Measurements from ENCODE around the gene MT1F. TPM values are rescaled to one million over a fixed set of nuclear protein-coding genes. Genes with fewer than 3 reads are reported as not detected.
"Not testable (repeated sequence)": the region's sequence is repeated elsewhere in the genome, so short reads cannot be mapped to it uniquely, and the experiment has no call there.

Gene MT1F
- total RNA-seq, 1 donor from 2014 or later = 11.0 TPM

DNA sequence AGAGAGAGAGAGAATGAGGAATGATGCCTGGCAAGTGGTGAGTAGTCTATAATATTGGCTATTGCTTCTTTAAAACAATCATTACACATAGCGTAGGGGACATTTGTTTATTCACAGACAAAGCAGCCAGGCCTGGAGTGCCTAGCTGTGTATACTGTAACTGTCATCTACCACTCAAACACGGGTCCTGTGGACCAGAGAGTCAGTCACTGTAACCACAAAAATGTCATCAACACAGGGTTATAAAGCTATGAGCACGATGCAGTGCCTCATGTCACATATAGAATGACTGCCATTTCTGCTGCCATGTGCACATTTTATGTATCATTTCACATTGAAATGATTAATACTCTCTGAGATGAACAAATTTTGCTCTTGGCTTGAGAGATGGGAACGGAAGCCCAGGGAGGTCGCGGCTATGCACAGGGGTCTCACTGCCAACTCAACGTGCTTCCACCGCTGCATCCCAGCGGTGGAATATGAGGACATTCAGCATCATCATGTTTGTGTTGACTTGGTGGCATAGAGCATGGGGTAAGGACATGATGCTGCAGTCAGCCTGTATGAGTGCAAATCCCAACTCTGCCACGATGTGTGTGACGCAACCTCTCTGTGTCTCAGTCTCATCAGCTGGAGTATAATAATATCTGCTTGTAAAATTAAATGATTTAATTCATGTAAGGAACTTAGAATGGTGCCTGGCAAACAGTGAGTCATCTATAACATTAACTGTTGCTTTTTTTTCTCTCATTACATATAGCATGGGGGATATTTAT is 15.2 kb downstream of the MT1F start:
- DNase-seq (ENCODE audit: low read depth) = no peak

DNA sequence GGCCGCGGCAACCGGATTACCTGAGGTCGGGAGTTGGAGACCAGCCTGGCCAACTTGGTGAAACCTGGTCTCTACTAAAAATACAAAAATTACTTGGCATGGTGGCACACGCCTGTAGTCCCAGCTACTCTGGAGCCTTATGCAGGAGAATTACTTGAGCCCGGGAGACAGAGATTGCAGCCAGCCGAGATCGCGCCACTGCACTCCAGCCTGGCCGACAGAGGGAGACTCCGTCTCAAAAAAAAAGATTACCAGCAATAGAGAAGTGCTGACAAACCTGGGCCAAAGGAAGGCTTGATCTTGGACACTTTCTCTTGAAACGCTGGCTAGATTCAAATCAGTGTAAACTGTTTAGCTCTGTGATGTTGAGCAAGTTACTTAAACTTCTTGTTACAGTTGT is 16.2 kb downstream of the MT1F start:
- DNase-seq (ENCODE audit: low read depth) = peak; percentile 44

- not testable (repeated sequence) for DNase-seq (ENCODE audit: low read depth)
These were observed 16.8 kb downstream of the MT1F start for GRCh38 chr16:56674570-56674969.

- no peak for DNase-seq (ENCODE audit: low read depth)
These were observed 18.0 kb downstream of the MT1F start for GRCh38 chr16:56675685-56676210.

DNA sequence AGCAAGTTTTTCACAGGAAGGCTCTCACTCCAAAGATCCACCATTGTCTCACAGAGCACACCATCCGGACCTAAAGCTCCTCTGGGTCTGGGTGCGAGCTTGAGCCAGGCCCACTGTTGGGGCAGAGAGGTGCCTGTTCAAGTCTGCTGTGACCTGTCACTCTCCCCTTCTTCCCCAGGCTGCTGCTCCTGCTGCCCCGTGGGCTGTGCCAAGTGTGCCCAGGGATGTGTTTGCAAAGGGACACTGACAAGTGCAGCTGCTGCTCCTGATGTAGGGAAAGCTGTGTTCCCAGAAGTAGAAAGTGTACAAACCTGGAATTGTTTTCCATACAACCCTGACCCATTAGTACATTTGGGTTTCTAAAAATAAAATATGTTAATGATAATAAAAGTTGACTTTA is 19.7 kb downstream of the MT1F start:
- DNase-seq (ENCODE audit: low read depth) = no peak

GRCh38 chr16:56679078-56679730 is 21.4 kb downstream of the MT1F start:
- no peak for DNase-seq (ENCODE audit: low read depth)

- no peak for DNase-seq (ENCODE audit: low read depth)
These were observed 22.1 kb downstream of the MT1F start for GRCh38 chr16:56679818-56680217.

DNA sequence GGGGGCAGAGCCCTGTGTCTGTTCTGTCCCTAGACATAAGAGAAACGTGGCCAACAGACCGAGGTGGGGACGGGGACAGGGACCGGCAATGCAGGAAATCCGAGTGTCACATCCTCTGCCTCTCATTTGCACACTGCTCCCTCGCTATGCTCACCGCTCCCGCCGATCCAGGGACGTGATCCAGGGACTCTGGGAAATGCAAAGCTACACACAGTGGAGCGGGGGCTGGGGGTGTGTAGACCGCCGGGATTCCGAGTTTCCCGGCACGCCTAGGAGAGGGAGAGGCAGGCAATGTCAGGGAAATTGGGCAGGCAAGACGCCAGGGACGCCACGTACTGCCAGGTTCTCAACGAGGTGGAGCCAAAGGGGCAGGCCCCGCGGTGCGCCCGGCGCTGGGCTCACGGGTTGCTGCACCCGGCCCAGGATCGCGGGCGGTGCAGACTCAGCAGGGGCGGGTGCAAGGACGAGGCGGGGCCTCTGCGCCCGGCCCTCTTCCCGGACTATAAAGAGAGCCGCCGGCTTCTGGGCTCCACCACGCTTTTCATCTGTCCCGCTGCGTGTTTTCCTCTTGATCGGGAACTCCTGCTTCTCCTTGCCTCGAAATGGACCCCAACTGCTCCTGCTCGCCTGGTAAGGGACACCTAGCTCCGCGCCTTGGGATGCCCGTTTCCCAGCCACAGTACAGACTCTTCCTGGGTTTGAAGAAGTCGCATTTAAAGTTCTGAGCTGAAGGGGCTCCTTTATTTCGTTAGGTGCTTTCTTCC is 24.4 kb downstream of the MT1F start, which contains the start of gene MT1X:
MT1X (plus strand) TSS at position 532 of the 764 bp plus-strand sequence; CDS start at position 603, 71 bp downstream.
- peak; percentile 78 for DNase-seq (ENCODE audit: low read depth)

DNA sequence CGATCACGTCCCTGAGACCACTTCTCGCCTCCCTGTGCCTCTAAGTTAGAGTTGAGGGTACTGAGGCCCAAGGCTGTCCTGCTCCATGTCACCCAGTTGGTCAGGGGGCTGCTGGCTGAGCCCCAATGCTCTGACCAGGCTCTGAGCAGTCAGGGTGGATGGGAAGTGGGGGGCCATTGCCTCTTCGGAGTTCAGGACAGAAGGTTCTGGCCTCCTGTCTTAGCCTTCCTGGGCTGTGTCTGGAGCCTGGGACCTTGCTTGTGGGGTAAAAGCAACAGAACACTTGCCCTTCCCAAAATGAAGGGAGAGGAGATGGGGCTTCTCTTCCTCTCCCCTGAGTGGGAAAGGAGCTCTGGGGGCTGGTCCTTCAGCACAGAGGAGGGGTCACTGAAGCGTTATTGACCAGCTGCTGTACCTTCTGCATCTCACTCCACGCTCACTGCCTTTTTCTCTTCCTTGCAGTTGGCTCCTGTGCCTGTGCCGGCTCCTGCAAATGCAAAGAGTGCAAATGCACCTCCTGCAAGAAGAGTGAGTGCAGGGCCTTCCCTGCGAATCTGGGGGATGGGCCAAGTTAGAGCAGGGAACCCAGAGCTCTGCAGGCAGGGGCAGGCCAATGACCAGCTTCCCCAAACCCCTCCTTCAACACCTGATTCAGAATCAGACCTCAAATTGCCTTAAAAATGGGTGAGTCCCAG is 25.1 kb downstream of the MT1F start:
- DNase-seq (ENCODE audit: low read depth) = no peak

- no peak for DNase-seq (ENCODE audit: low read depth)
These were observed 25.8 kb downstream of the MT1F start for GRCh38 chr16:56683424-56684172.

GRCh38 chr16:56684256-56684925 is 26.6 kb downstream of the MT1F start:
- DNase-seq (ENCODE audit: low read depth) = peak; percentile 35

GRCh38 chr16:56684926-56685590 is 27.3 kb downstream of the MT1F start:
- DNase-seq (ENCODE audit: low read depth) = peak; percentile 32

GRCh38 chr16:56686758-56687157 is 29.0 kb downstream of the MT1F start:
- DNase-seq (ENCODE audit: low read depth) = no peak

DNA sequence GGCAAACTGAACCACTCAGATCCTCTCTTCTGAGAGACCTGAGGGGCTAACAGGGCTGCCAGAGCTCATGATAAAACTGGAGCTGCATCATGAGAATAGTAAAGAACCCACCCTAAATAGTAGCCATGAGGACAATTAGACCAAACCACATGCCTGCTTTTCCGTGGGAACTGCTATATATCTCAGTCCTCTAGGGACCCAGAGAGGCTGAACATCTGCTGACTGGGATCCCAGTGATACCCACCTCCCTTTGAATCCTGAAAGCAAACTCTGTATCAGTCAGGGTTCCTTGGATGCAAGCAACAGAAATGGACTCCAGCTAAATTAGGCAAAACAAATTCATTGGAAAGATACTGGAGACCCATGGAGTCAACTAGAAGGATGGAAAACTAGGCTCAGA is 31.0 kb downstream of the MT1F start:
- DNase-seq (ENCODE audit: low read depth) = no peak

DNA sequence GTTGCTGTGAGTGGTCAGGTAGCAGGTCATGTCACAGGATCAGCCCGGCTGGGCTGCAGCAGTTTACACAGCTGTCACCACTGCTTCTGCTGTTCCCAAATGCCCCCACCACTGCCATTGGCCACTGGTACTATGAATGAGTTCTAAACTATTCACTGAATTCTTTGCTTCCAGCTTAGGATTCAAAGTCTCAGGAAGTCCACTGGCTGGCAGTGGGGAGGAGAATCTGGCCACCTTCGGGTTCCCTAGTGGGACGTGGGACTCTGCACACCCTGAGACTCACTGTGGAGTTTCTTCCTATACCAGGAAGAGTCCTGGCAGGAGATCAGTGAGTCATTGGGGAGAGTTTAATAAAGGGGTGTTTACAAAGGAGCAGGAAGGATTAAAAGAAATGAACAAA is 31.4 kb downstream of the MT1F start:
- no peak for DNase-seq (ENCODE audit: low read depth)

GRCh38 chr16:56690420-56691122 is 32.8 kb downstream of the MT1F start:
- DNase-seq (ENCODE audit: low read depth) = no peak

DNA sequence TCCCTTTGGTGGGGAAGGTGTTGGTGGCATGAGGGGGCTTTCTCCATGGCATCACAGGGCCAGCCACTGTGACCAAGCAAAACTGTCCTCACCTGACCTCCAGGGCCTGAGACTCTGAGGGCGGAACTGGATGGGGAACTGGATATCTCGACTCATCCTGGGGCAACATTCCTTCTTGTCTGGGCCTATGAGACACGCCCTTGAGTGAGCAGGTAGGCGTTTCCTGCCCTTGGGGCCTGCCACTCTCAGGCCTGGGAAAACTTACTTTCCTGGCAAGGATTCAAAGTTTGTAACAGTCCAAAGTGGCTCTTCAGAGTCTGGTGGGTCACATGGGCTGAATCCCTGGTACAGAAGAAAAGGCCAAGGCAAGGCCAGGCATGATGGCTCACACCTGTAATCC is 34.1 kb downstream of the MT1F start:
- DNase-seq (ENCODE audit: low read depth) = peak; percentile 92

- no peak for DNase-seq (ENCODE audit: low read depth)
These were observed 37.5 kb downstream of the MT1F start for GRCh38 chr16:56695246-56695645.

Measured in renal cortical epithelial cell (primary cell).